A549 (cell line): ENCODE results near the gene ARSK. TPM values are rescaled to one million over a fixed set of nuclear protein-coding genes. Genes with fewer than 3 reads are reported as not detected.

Experiments
- ATAC-seq, 2 experiments: fragments of 200-7000 bp in 1 of 2; fragments of >200 bp in 1 of 2; cut with Nextera tagmentation in 1 of 2; cut with Tn5 transposase in 1 of 2; 3 replicates each; pipeline versions ENCODE4 v1.8.0 to v1.9.1; 2018 to 2020; ENCODE audit warnings: mild to moderate bottlenecking in 1 of 2, moderate library complexity in 1 of 2
- CTCF ChIA-PET: fragments of 300-600 bp; sonication (Branson Sonifier 250); formaldehyde crosslinking; extraction: SDS; loops from one replicate; lab custom pipeline; 2021; ENCODE audit warnings: antibody characterized with exemption, inconsistent platforms; lab: Yijun Ruan, JAX
- POLR2A ChIA-PET: fragments of 350-600 bp; formaldehyde crosslinking; extraction: SDS; loops from one replicate; lab custom pipeline; 2021; ENCODE audit warnings: antibody characterized with exemption, inconsistent platforms; lab: Yijun Ruan, JAX
- DNase-seq, 2 experiments: peaks; one replicate each; pipeline versions ENCODE4 v3.0.0 to v3.0.0-alpha.2; 2011 to 2016; ENCODE audit warnings: low read depth in 1 of 2, low spot score in 1 of 2
- FAIRE-seq: peaks from 2 replicates; lab custom pipeline; 2011; peaks lifted over from hg19 to GRCh38; lab: Jason Lieb, UNC
- H3K27ac ChIP-seq, 2 experiments: fragments of >200 bp; sonication (Bioruptor Twin); formaldehyde crosslinking; 3 replicates each; pipeline ENCODE4 v1.5.1; 2016 to 2017
- H3K4me1 ChIP-seq: fragments of >200 bp; sonication (Bioruptor Twin); formaldehyde crosslinking; 3 replicates; pipeline ENCODE4 v1.6.1; 2016
- H3K4me2 ChIP-seq: fragments of >200 bp; sonication (Bioruptor Twin); formaldehyde crosslinking; 3 replicates; pipeline ENCODE4 v1.6.1; 2016
- H3K4me3 ChIP-seq: fragments of >200 bp; sonication (Bioruptor Twin); formaldehyde crosslinking; 3 replicates; pipeline ENCODE4 v1.5.1; 2016
- H3K9me3 ChIP-seq: fragments of >200 bp; sonication (Bioruptor Twin); formaldehyde crosslinking; 3 replicates; pipeline ENCODE4 v1.6.1; 2016
- BCL3 ChIP-seq: fragments of >200 bp; sonication (Bioruptor Twin); formaldehyde crosslinking; IDR thresholded peaks from 3 replicates; pipeline ENCODE4 v1.6.1; 2016
- BHLHE40 ChIP-seq: IDR thresholded peaks from 2 replicates; pipeline ENCODE4 v1.6.1; 2012; ENCODE audit warnings: low read depth, low read length, inconsistent platforms
- CEBPB ChIP-seq, 2 experiments: fragments of >200 bp in 1 of 2; sonication (Bioruptor Twin) in 1 of 2; formaldehyde crosslinking in 1 of 2; IDR thresholded peaks; 2 replicates each; pipeline ENCODE4 v1.6.1; 2012 to 2016
- EHMT2 ChIP-seq: fragments of 200-600 bp; sonication (generic); IDR thresholded peaks from 2 replicates; pipeline ENCODE4 v1.6.1; 2016; ENCODE audit warnings: antibody characterized with exemption, low read depth, mild to moderate bottlenecking, moderate library complexity
- ESRRA ChIP-seq: fragments of 150-350 bp; IDR thresholded peaks from 2 replicates; pipeline ENCODE4 v1.6.1; 2014; ENCODE audit warnings: mild to moderate bottlenecking, low read length, borderline replicate concordance
- GATA3 ChIP-seq: IDR thresholded peaks from 2 replicates; pipeline ENCODE4 v1.6.1; 2012; ENCODE audit warnings: borderline replicate concordance
- HDAC2 ChIP-seq: fragments of 200-600 bp; sonication (generic); IDR thresholded peaks from 2 replicates; pipeline ENCODE4 v1.6.1; 2016
- HEYL ChIP-seq: fragments of 250-450 bp; sonication (Bioruptor Pico); IDR thresholded peaks from 2 replicates; pipeline ENCODE4 v1.8.0; 2021; ENCODE audit warnings: mild to moderate bottlenecking, moderate library complexity
- HOXA7 ChIP-seq: fragments of 250-450 bp; sonication (Bioruptor Pico); IDR thresholded peaks from 2 replicates; pipeline ENCODE4 v1.5.0; 2020; ENCODE audit warnings: mild to moderate bottlenecking, moderate library complexity
- HOXB13 ChIP-seq: fragments of 250-450 bp; sonication (Bioruptor Pico); IDR thresholded peaks from 2 replicates; pipeline ENCODE4 v1.5.0; 2020; ENCODE audit warnings: low read depth, mild to moderate bottlenecking, moderate library complexity
- HOXB5 ChIP-seq: fragments of 250-450 bp; sonication (Bioruptor Pico); IDR thresholded peaks from 2 replicates; pipeline ENCODE4 v1.5.0; 2020; ENCODE audit warnings: mild to moderate bottlenecking, moderate library complexity
- JUNB ChIP-seq: fragments of >200 bp; sonication (Bioruptor Twin); formaldehyde crosslinking; IDR thresholded peaks from 2 replicates; pipeline ENCODE4 v1.6.1; 2016
- MYC ChIP-seq: IDR thresholded peaks from 2 replicates; pipeline ENCODE4 v1.6.1; 2012; ENCODE audit warnings: mild to moderate bottlenecking, inconsistent platforms, low read length, improper control_type of control experiment, borderline replicate concordance
- NFE2L2 ChIP-seq: fragments of 150-350 bp; conservative IDR thresholded peaks from 2 replicates; pipeline ENCODE4 v1.6.1; 2014; ENCODE audit warnings: low read length
- NPAS2 ChIP-seq: fragments of 250-450 bp; sonication (Bioruptor Pico); IDR thresholded peaks from 2 replicates; pipeline ENCODE4 v1.8.0; 2022; ENCODE audit warnings: mild to moderate bottlenecking, moderate library complexity, borderline replicate concordance
- NR3C1 ChIP-seq: fragments of >200 bp; sonication (Bioruptor Twin); formaldehyde crosslinking; IDR thresholded peaks from 3 replicates; pipeline ENCODE4 v1.6.1; 2017
- PBX3 ChIP-seq: IDR thresholded peaks from 2 replicates; pipeline ENCODE4 v1.6.1; 2012
- PHF8 ChIP-seq: fragments of 200-600 bp; sonication (generic); IDR thresholded peaks from 2 replicates; pipeline ENCODE4 v1.6.1; 2016; ENCODE audit warnings: low read depth, mild to moderate bottlenecking, antibody characterized with exemption, moderate library complexity, borderline replicate concordance
- POLR2AphosphoS2 ChIP-seq: conservative IDR thresholded peaks from 2 replicates; pipeline ENCODE4 v1.6.1; 2012; ENCODE audit warnings: low read length, improper control_type of control experiment, inconsistent platforms
- RAD21 ChIP-seq, 2 experiments: fragments of >200 bp in 1 of 2; sonication (Bioruptor Twin) in 1 of 2; formaldehyde crosslinking in 1 of 2; IDR thresholded peaks in 1 of 2; conservative IDR thresholded peaks in 1 of 2; 2 replicates in 1 of 2; 3 replicates in 1 of 2; pipeline ENCODE4 v1.6.1; 2012 to 2018; ENCODE audit warnings: inconsistent platforms in 1 of 2
- RCOR1 ChIP-seq: fragments of 150-350 bp; IDR thresholded peaks from 2 replicates; pipeline ENCODE4 v1.6.1; 2014; ENCODE audit warnings: antibody characterized with exemption, low read length, low read depth
- SREBF2 ChIP-seq: fragments of 450-650 bp; IDR thresholded peaks from 2 replicates; pipeline ENCODE4 v1.6.1; 2014; ENCODE audit warnings: mild to moderate bottlenecking, moderate library complexity
- TFCP2L1 ChIP-seq: fragments of 250-450 bp; sonication (Bioruptor Pico); IDR thresholded peaks from 2 replicates; pipeline ENCODE4 v1.5.0; 2021; ENCODE audit warnings: mild to moderate bottlenecking
- TP53 ChIP-seq: fragments of 250-450 bp; sonication (Bioruptor Pico); IDR thresholded peaks from 2 replicates; pipeline ENCODE4 v1.5.0; 2021; ENCODE audit warnings: mild to moderate bottlenecking, moderate library complexity
- ZC3H11A ChIP-seq: fragments of 450-650 bp; IDR thresholded peaks from 2 replicates; pipeline ENCODE4 v1.6.1; 2014; ENCODE audit warnings: antibody characterized with exemption, mild to moderate bottlenecking
- ZNF302 ChIP-seq: fragments of 250-450 bp; sonication (Bioruptor Pico); IDR thresholded peaks from 2 replicates; pipeline ENCODE4 v1.9.0; 2021; ENCODE audit warnings: inconsistent platforms, mild to moderate bottlenecking, moderate library complexity
- WGBS: methylation state at CpG from one replicate; pipeline ENCODE4 v1.1.6; 2017; ENCODE audit errors: missing lambda C conversion rate; 5-methylcytosine and 5-hydroxymethylcytosine counted together
- polyA plus RNA-seq, 4 experiments: library from polyadenylated mRNA; depleted of rRNA in 3 of 4; stranded (reverse); fragments of >200 nt; fragmentation: RNase III in 1 of 4; extraction: RNeasy Plus Mini Kit Qiagen cat#74134 plus additional on column Dnase treatment in 1 of 4; gene quantifications; 2 replicates in 3 of 4; 3 replicates in 1 of 4; pipeline ENCODE4 v1.2.3, GENCODE V29; 2011 to 2017

ARSK gene
- polyA plus RNA-seq, 2 of the 4 experiments (the other 2 are of a cell fraction): 7.0 to 14.0 TPM

GRCh38 chr5:95649842-95650620 is 95.1 kb downstream of the ARSK start:
- no peak for DNase-seq
- H3K27ac ChIP-seq: no peak overlapping the region
- CTCF ChIA-PET: interaction anchor here (0.8 to 3.0 kb wide), 2 partner anchors 14 to 132 kb away, joined by 3 to 13 read pairs; no protein-coding TSS in a partner anchor
- H3K4me3 ChIP-seq: no peak overlapping the region
- TF ChIP-seq NPAS2 (CRISPR knock-in tag) (no peak), TFCP2L1 (no peak), BHLHE40 (no peak), NFE2L2 (no peak), HOXB13 (CRISPR knock-in tag) (no peak), ZC3H11A (no peak), POLR2AphosphoS2 (no peak), CEBPB (IDR thresholded peaks at IDR 0.05) (no peak), NR3C1 (no peak), JUNB (no peak), SREBF2 (no peak), ESRRA (no peak), PBX3 (no peak), MYC (no peak), HOXB5 (CRISPR knock-in tag) (no peak), HEYL (no peak)
- POLR2A ChIA-PET: no interaction called here
- H3K9me3 ChIP-seq: no peaks in the 10 kb centered on the region
- peaks cover 11% of the 10 kb centered on the region for H3K4me1 ChIP-seq
- ATAC-seq: no peak
- H3K4me2 ChIP-seq: no peak overlapping the region
- no peak for FAIRE-seq

- FAIRE-seq: no peak
- POLR2A ChIA-PET: no interaction called here
- no peak overlapping the region for H3K27ac ChIP-seq
- peaks cover 6% of the 10 kb centered on the region for H3K4me1 ChIP-seq
- no peak overlapping the region for H3K4me2 ChIP-seq
- ATAC-seq: no peak
- H3K4me3 ChIP-seq: no peak overlapping the region
- DNase-seq: no peak
- H3K9me3 ChIP-seq: no peaks in the 10 kb centered on the region
- CTCF ChIA-PET: interaction anchor here (1.0 to 3.0 kb wide), 4 partner anchors 10 to 128 kb away, joined by 3 to 13 read pairs (median 4); no protein-coding TSS in a partner anchor
- no peak for TF ChIP-seq RAD21 (conservative IDR thresholded peaks at IDR 0.05 in 1 of 2, IDR thresholded peaks at IDR 0.05 in 1 of 2)
- TF ChIP-seq BCL3: no peak
- no peak for TF ChIP-seq HDAC2
- TF ChIP-seq EHMT2: no peak
- TF ChIP-seq BHLHE40: no peak
- no peak for TF ChIP-seq PHF8
- no peak for TF ChIP-seq HOXA7
- TF ChIP-seq RCOR1: no peak
- no peak for TF ChIP-seq GATA3
- TF ChIP-seq HOXB13 (CRISPR knock-in tag): no peak
- TF ChIP-seq ZNF302 (CRISPR knock-in tag): no peak
- no peak for TF ChIP-seq ESRRA
- no peak for TF ChIP-seq TP53 (CRISPR knock-in tag)
- TF ChIP-seq MYC: no peak
- WGBS: 88% methylated on average over 1 of the region's 1 CpG
Measured at GRCh38 chr5:95652849-95653248, 97.9 kb downstream of the ARSK start.
